WTC11 (cell line): Measurements from ENCODE around the gene CHRNB1.

ENCODE experiments used
- NR2C2 ChIP-seq: sonication (generic); formaldehyde crosslinking; IDR thresholded peaks from 2 replicates; pipeline ENCODE4 v1.8.0; 2022; ENCODE audit warnings: mild to moderate bottlenecking, missing genetic modification reagents
- ZNF232 ChIP-seq: sonication (generic); formaldehyde crosslinking; IDR thresholded peaks from 2 replicates; pipeline ENCODE4 v1.8.0; 2022; ENCODE audit warnings: mild to moderate bottlenecking, missing genetic modification reagents
- ZNF263 ChIP-seq: sonication (generic); formaldehyde crosslinking; IDR thresholded peaks from 2 replicates; pipeline ENCODE4 v1.8.1; 2022; ENCODE audit warnings: low read depth, mild to moderate bottlenecking, moderate library complexity, missing genetic modification reagents
- ZNF317 ChIP-seq: sonication (generic); formaldehyde crosslinking; IDR thresholded peaks from 2 replicates; pipeline ENCODE4 v1.8.1; 2023; ENCODE audit warnings: low read depth, mild to moderate bottlenecking, moderate library complexity, missing genetic modification reagents, borderline replicate concordance
- ZNF671 ChIP-seq: fragments of 250-450 bp; sonication (Bioruptor Pico); IDR thresholded peaks from 2 replicates; pipeline ENCODE4 v1.8.0; 2021; ENCODE audit warnings: mild to moderate bottlenecking
- TF ChIP-seq, protein P1 (sequence below): fragments of 200-600 bp; IDR thresholded peaks from 2 replicates; pipeline ENCODE4 v1.8.0; 2022; ENCODE audit warnings: antibody characterized with exemption
- TF ChIP-seq, protein P2 (sequence below): sonication (generic); formaldehyde crosslinking; IDR thresholded peaks from 2 replicates; pipeline ENCODE4 v1.8.1; 2023; ENCODE audit warnings: mild to moderate bottlenecking, missing genetic modification reagents
- TF ChIP-seq, protein P3 (sequence below): sonication (generic); formaldehyde crosslinking; conservative IDR thresholded peaks from 2 replicates; pipeline ENCODE4 v1.8.1; 2023; ENCODE audit warnings: mild to moderate bottlenecking, low read depth, missing genetic modification reagents, moderate library complexity
- TF ChIP-seq, protein P4 (sequence below): sonication (generic); formaldehyde crosslinking; IDR thresholded peaks from 2 replicates; pipeline ENCODE4 v1.8.0; 2022; ENCODE audit warnings: mild to moderate bottlenecking, missing genetic modification reagents

DNA sequence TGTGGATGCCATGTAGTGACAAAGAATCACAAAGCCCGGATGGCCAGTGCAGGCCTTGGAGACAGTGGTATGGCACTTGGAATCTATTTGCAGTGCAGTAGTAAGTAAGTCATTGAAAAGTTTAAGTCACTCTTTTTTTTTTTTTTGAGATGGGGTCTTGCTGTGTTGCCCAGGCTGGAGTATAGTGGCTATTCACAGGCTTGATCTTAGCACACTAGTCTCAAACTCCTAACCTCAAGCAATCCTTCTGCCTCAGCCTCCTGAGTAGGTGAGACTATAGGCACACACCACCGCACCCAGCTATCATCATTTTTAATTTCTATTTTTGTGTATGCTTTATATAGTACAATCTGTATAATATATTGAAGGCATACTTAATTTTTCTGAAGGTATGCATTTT, 46.2 kb upstream of the CHRNB1 start:
- no peak for TF ChIP-seq ZNF317 (CRISPR knock-in tag)
- no peak for TF ChIP-seq ZNF263 (CRISPR knock-in tag)
- TF ChIP-seq, protein P1, sequence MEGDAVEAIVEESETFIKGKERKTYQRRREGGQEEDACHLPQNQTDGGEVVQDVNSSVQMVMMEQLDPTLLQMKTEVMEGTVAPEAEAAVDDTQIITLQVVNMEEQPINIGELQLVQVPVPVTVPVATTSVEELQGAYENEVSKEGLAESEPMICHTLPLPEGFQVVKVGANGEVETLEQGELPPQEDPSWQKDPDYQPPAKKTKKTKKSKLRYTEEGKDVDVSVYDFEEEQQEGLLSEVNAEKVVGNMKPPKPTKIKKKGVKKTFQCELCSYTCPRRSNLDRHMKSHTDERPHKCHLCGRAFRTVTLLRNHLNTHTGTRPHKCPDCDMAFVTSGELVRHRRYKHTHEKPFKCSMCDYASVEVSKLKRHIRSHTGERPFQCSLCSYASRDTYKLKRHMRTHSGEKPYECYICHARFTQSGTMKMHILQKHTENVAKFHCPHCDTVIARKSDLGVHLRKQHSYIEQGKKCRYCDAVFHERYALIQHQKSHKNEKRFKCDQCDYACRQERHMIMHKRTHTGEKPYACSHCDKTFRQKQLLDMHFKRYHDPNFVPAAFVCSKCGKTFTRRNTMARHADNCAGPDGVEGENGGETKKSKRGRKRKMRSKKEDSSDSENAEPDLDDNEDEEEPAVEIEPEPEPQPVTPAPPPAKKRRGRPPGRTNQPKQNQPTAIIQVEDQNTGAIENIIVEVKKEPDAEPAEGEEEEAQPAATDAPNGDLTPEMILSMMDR: no peak
- no peak for TF ChIP-seq ZNF232 (CRISPR knock-in tag)
- TF ChIP-seq, protein P2, sequence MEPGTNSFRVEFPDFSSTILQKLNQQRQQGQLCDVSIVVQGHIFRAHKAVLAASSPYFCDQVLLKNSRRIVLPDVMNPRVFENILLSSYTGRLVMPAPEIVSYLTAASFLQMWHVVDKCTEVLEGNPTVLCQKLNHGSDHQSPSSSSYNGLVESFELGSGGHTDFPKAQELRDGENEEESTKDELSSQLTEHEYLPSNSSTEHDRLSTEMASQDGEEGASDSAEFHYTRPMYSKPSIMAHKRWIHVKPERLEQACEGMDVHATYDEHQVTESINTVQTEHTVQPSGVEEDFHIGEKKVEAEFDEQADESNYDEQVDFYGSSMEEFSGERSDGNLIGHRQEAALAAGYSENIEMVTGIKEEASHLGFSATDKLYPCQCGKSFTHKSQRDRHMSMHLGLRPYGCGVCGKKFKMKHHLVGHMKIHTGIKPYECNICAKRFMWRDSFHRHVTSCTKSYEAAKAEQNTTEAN: no peak
- TF ChIP-seq, protein P3, sequence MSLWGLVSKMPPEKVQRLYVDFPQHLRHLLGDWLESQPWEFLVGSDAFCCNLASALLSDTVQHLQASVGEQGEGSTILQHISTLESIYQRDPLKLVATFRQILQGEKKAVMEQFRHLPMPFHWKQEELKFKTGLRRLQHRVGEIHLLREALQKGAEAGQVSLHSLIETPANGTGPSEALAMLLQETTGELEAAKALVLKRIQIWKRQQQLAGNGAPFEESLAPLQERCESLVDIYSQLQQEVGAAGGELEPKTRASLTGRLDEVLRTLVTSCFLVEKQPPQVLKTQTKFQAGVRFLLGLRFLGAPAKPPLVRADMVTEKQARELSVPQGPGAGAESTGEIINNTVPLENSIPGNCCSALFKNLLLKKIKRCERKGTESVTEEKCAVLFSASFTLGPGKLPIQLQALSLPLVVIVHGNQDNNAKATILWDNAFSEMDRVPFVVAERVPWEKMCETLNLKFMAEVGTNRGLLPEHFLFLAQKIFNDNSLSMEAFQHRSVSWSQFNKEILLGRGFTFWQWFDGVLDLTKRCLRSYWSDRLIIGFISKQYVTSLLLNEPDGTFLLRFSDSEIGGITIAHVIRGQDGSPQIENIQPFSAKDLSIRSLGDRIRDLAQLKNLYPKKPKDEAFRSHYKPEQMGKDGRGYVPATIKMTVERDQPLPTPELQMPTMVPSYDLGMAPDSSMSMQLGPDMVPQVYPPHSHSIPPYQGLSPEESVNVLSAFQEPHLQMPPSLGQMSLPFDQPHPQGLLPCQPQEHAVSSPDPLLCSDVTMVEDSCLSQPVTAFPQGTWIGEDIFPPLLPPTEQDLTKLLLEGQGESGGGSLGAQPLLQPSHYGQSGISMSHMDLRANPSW (CRISPR knock-in tag): no peak
- TF ChIP-seq NR2C2: no peak
- TF ChIP-seq, protein P4, sequence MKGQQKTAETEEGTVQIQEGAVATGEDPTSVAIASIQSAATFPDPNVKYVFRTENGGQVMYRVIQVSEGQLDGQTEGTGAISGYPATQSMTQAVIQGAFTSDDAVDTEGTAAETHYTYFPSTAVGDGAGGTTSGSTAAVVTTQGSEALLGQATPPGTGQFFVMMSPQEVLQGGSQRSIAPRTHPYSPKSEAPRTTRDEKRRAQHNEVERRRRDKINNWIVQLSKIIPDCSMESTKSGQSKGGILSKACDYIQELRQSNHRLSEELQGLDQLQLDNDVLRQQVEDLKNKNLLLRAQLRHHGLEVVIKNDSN (CRISPR knock-in tag): no peak
- no peak for TF ChIP-seq ZNF671 (CRISPR knock-in tag)
